HEK293 (cell line): ENCODE measurements around the gene CARD10.

ENCODE experiments used
- BCL6B ChIP-seq: fragments of 450-650 bp; formaldehyde crosslinking; IDR thresholded peaks from 2 replicates; pipeline ENCODE4 v1.5.1; 2017; ENCODE audit warnings: missing biosample characterization, missing genetic modification characterization
- EGR2 ChIP-seq: fragments of 450-650 bp; formaldehyde crosslinking; IDR thresholded peaks from 2 replicates; pipeline ENCODE4 v1.5.1; 2016; ENCODE audit warnings: low read depth, missing biosample characterization, missing genetic modification characterization
- ELK4 ChIP-seq: IDR thresholded peaks from 2 replicates; pipeline ENCODE4 v1.6.1; 2011; ENCODE audit warnings: mild to moderate bottlenecking, low read depth, low read length, borderline replicate concordance
- GLI4 ChIP-seq: fragments of 450-650 bp; formaldehyde crosslinking; IDR thresholded peaks from 2 replicates; pipeline ENCODE4 v1.5.1; 2016; ENCODE audit warnings: missing biosample characterization, missing genetic modification characterization
- KLF10 ChIP-seq: fragments of 450-650 bp; IDR thresholded peaks from 2 replicates; pipeline ENCODE4 v1.5.1; 2018; ENCODE audit warnings: missing biosample characterization, mild to moderate bottlenecking, missing genetic modification characterization
- KLF17 ChIP-seq: fragments of 450-650 bp; formaldehyde crosslinking; IDR thresholded peaks from 2 replicates; pipeline ENCODE4 v1.5.1; 2016; ENCODE audit warnings: missing biosample characterization, missing genetic modification characterization
- PRDM1 ChIP-seq: fragments of 450-650 bp; formaldehyde crosslinking; IDR thresholded peaks from 2 replicates; pipeline ENCODE4; 2016; ENCODE audit warnings: missing biosample characterization, missing genetic modification characterization
- PRDM4 ChIP-seq: fragments of 450-650 bp; formaldehyde crosslinking; IDR thresholded peaks from 2 replicates; pipeline ENCODE4 v1.5.1; 2017; ENCODE audit warnings: missing biosample characterization, missing genetic modification characterization
- REST ChIP-seq: fragments of 450-650 bp; formaldehyde crosslinking; IDR thresholded peaks from 2 replicates; pipeline ENCODE4 v1.5.1; 2016; ENCODE audit warnings: missing biosample characterization, missing genetic modification characterization
- SALL2 ChIP-seq: fragments of 450-650 bp; formaldehyde crosslinking; IDR thresholded peaks from 2 replicates; pipeline ENCODE4 v1.5.0; 2017; ENCODE audit warnings: missing biosample characterization, mild to moderate bottlenecking, missing genetic modification characterization, borderline replicate concordance
- SCRT1 ChIP-seq: fragments of 450-650 bp; formaldehyde crosslinking; IDR thresholded peaks from 2 replicates; pipeline ENCODE4 v1.5.1; 2016; ENCODE audit warnings: missing biosample characterization, missing genetic modification characterization, borderline replicate concordance
- SP7 ChIP-seq: fragments of 450-650 bp; formaldehyde crosslinking; IDR thresholded peaks from 2 replicates; pipeline ENCODE4 v1.5.1; 2016; ENCODE audit warnings: missing biosample characterization, missing genetic modification characterization
- ZBTB1 ChIP-seq: fragments of 450-650 bp; formaldehyde crosslinking; IDR thresholded peaks from 2 replicates; pipeline ENCODE4 v1.5.1; 2016; ENCODE audit warnings: missing biosample characterization, missing genetic modification characterization
- ZBTB7A ChIP-seq: fragments of 450-650 bp; formaldehyde crosslinking; IDR thresholded peaks from 2 replicates; pipeline ENCODE4 v1.5.1; 2016; ENCODE audit warnings: low read depth, missing biosample characterization, missing genetic modification characterization
- ZNF10 ChIP-seq: fragments of 450-650 bp; formaldehyde crosslinking; IDR thresholded peaks from 2 replicates; pipeline ENCODE4 v1.5.1; 2017; ENCODE audit warnings: missing biosample characterization, missing genetic modification characterization
- ZNF155 ChIP-seq: fragments of 450-650 bp; formaldehyde crosslinking; IDR thresholded peaks from 2 replicates; pipeline ENCODE4 v1.5.1; 2016; ENCODE audit warnings: missing biosample characterization, missing genetic modification characterization
- ZNF174 ChIP-seq: fragments of 450-650 bp; formaldehyde crosslinking; IDR thresholded peaks from 2 replicates; pipeline ENCODE4 v1.5.0; 2017; ENCODE audit warnings: missing biosample characterization, mild to moderate bottlenecking, missing genetic modification characterization
- ZNF184 ChIP-seq: fragments of 450-650 bp; IDR thresholded peaks from 2 replicates; pipeline ENCODE4 v1.5.1; 2018; ENCODE audit warnings: missing biosample characterization, mild to moderate bottlenecking, missing genetic modification characterization
- ZNF19 ChIP-seq: fragments of 450-650 bp; formaldehyde crosslinking; IDR thresholded peaks from 2 replicates; pipeline ENCODE4; 2016; ENCODE audit warnings: missing biosample characterization, missing genetic modification characterization, low read depth
- ZNF2 ChIP-seq: fragments of 450-650 bp; formaldehyde crosslinking; IDR thresholded peaks from 2 replicates; pipeline ENCODE4 v1.5.1; 2016; ENCODE audit warnings: missing biosample characterization, missing genetic modification characterization
- ZNF354C ChIP-seq: fragments of 450-650 bp; formaldehyde crosslinking; IDR thresholded peaks from 2 replicates; pipeline ENCODE4 v1.5.1; 2016; ENCODE audit warnings: missing biosample characterization, missing genetic modification characterization, low read depth, borderline replicate concordance
- ZNF37A ChIP-seq: fragments of 450-650 bp; IDR thresholded peaks from 2 replicates; pipeline ENCODE4 v1.5.1; 2018; ENCODE audit warnings: missing biosample characterization, missing genetic modification characterization
- ZNF433 ChIP-seq: fragments of 450-650 bp; formaldehyde crosslinking; IDR thresholded peaks from 2 replicates; pipeline ENCODE4 v1.5.1; 2016; ENCODE audit warnings: missing biosample characterization, missing genetic modification characterization, low read depth
- ZNF488 ChIP-seq: fragments of 450-650 bp; formaldehyde crosslinking; IDR thresholded peaks from 2 replicates; pipeline ENCODE4 v1.5.1; 2016; ENCODE audit warnings: missing biosample characterization, missing genetic modification characterization
- ZNF585B ChIP-seq: fragments of 450-650 bp; formaldehyde crosslinking; IDR thresholded peaks from 2 replicates; pipeline ENCODE4 v1.5.1; 2016; ENCODE audit warnings: missing biosample characterization, missing genetic modification characterization
- ZNF626 ChIP-seq: fragments of 450-650 bp; sonication (Bioruptor Pico); formaldehyde crosslinking; IDR thresholded peaks from 2 replicates; pipeline ENCODE4 v1.5.1; 2018; ENCODE audit warnings: missing biosample characterization, missing genetic modification characterization, inconsistent platforms
- ZNF670 ChIP-seq: fragments of 450-650 bp; formaldehyde crosslinking; IDR thresholded peaks from 2 replicates; pipeline ENCODE4 v1.5.1; 2016; ENCODE audit warnings: missing biosample characterization, missing genetic modification characterization, low read depth
- ZNF707 ChIP-seq: fragments of 450-650 bp; formaldehyde crosslinking; IDR thresholded peaks from 2 replicates; pipeline ENCODE4 v1.5.1; 2016; ENCODE audit warnings: missing biosample characterization, missing genetic modification characterization
- ZNF747 ChIP-seq: fragments of 450-650 bp; formaldehyde crosslinking; IDR thresholded peaks from 2 replicates; pipeline ENCODE4 v1.5.1; 2016; ENCODE audit warnings: missing biosample characterization, missing genetic modification characterization
- ZNF768 ChIP-seq: fragments of 450-650 bp; formaldehyde crosslinking; IDR thresholded peaks from 2 replicates; pipeline ENCODE4 v1.5.1; 2018; ENCODE audit warnings: missing biosample characterization, mild to moderate bottlenecking, missing genetic modification characterization
- ZNF837 ChIP-seq: fragments of 450-650 bp; formaldehyde crosslinking; IDR thresholded peaks from 2 replicates; pipeline ENCODE4 v1.5.1; 2016; ENCODE audit warnings: missing biosample characterization, missing genetic modification characterization

The CARD10 gene

GRCh38 chr22:37544955-37545702 is 25.9 kb upstream of the CARD10 start (continued):
- TF ChIP-seq ZNF585B (tag by site-specific recombination) (no peak), PRDM1 (peak; percentile 79), ZNF174 (tag by site-specific recombination) (no peak), ZNF626 (tag by site-specific recombination) (no peak), ZNF768 (tag by site-specific recombination) (no peak), BCL6B (tag by site-specific recombination) (no peak), ZBTB1 (tag by site-specific recombination) (no peak), ZNF837 (no peak), ZNF155 (tag by site-specific recombination) (no peak), ZNF354C (tag by site-specific recombination) (no peak), GLI4 (no peak), SP7 (tag by site-specific recombination) (peak; percentile 73), EGR2 (tag by site-specific recombination) (no peak), ZNF433 (tag by site-specific recombination) (no peak), SALL2 (tag by site-specific recombination) (no peak), ZBTB7A (no peak), ZNF670 (tag by site-specific recombination) (no peak), PRDM4 (tag by site-specific recombination) (no peak), KLF10 (tag by site-specific recombination) (no peak), ZNF10 (tag by site-specific recombination) (no peak), ZNF747 (no peak), ZNF19 (tag by site-specific recombination) (no peak), KLF17 (peak; percentile 90), ZNF37A (tag by site-specific recombination) (no peak), REST (tag by site-specific recombination) (no peak), ZNF184 (no peak), ZNF488 (tag by site-specific recombination) (no peak), ZNF707 (tag by site-specific recombination) (no peak), ZNF2 (tag by site-specific recombination) (peak; percentile 36; the same call in 1 of the 2 replicates), SCRT1 (no peak), ELK4 (no peak)
